WTC11 (cell line): ENCODE measurements around the gene SULF2. TPM values are rescaled to one million over a fixed set of nuclear protein-coding genes. Genes with fewer than 3 reads are reported as not detected.

Source experiments
- ATAC-seq: fragments of 200-7000 bp; cut with Tn5 transposase; 2 replicates; pipeline ENCODE4 v1.10.0; 2021; ENCODE audit warnings: mild to moderate bottlenecking, moderate library complexity
- CTCF ChIA-PET: fragments of 300-600 bp; sonication (Branson Sonifier 250); formaldehyde crosslinking; loops from one replicate; lab custom pipeline; 2021; ENCODE audit warnings: antibody characterized with exemption; lab: Charles Lee
- POLR2A ChIA-PET: fragments of 350-600 bp; sonication (Branson Sonifier 250); formaldehyde crosslinking; loops from one replicate; lab custom pipeline; 2021; ENCODE audit warnings: antibody characterized with exemption; lab: Charles Lee
- DNase-seq: peaks from one replicate; pipeline ENCODE4 v3.0.0; 2021; ENCODE audit warnings: low spot score
- H3K27ac Mint-ChIP-seq: 2 replicates; pipeline ENCODE4 v1.8.0; 2021; ENCODE audit warnings: mixed read lengths
- H3K27me3 Mint-ChIP-seq: 2 replicates; pipeline ENCODE4 v1.8.0; 2021; ENCODE audit warnings: low read depth, mild to moderate bottlenecking, moderate library complexity, mixed read lengths
- H3K36me3 Mint-ChIP-seq: 2 replicates; pipeline ENCODE4 v1.8.0; 2021; ENCODE audit warnings: mixed read lengths
- H3K4me1 Mint-ChIP-seq: 2 replicates; pipeline ENCODE4 v1.8.0; 2022; ENCODE audit warnings: mixed read lengths
- H3K4me3 Mint-ChIP-seq: 2 replicates; pipeline ENCODE4 v1.8.0; 2021; ENCODE audit warnings: mild to moderate bottlenecking, moderate library complexity, mixed read lengths
- H3K9me3 Mint-ChIP-seq: 2 replicates; pipeline ENCODE4 v1.8.0; 2021; ENCODE audit warnings: mixed read lengths
- ARID4B ChIP-seq: sonication (generic); formaldehyde crosslinking; IDR thresholded peaks from 2 replicates; pipeline ENCODE4 v1.8.0; 2023; ENCODE audit warnings: missing genetic modification reagents, mild to moderate bottlenecking, borderline replicate concordance
- ATF2 ChIP-seq: sonication (generic); formaldehyde crosslinking; IDR thresholded peaks from 2 replicates; pipeline ENCODE4 v1.8.1; 2022; ENCODE audit warnings: low read depth, missing genetic modification reagents, borderline replicate concordance
- ATF3 ChIP-seq: sonication (generic); formaldehyde crosslinking; conservative IDR thresholded peaks from 2 replicates; pipeline ENCODE4 v1.8.1; 2022; ENCODE audit warnings: mild to moderate bottlenecking, missing genetic modification reagents
- FOXK1 ChIP-seq: sonication (generic); formaldehyde crosslinking; IDR thresholded peaks from 2 replicates; pipeline ENCODE4 v1.8.0; 2022; ENCODE audit warnings: mild to moderate bottlenecking, moderate library complexity, missing genetic modification reagents
- FOXP1 ChIP-seq: sonication (generic); formaldehyde crosslinking; IDR thresholded peaks from 2 replicates; pipeline ENCODE4 v1.8.0; 2022; ENCODE audit warnings: missing genetic modification reagents, mild to moderate bottlenecking, moderate library complexity, borderline replicate concordance
- GTF2I ChIP-seq: fragments of 250-450 bp; sonication (Bioruptor Pico); conservative IDR thresholded peaks from 2 replicates; pipeline ENCODE4 v1.4.0; 2021; ENCODE audit warnings: mild to moderate bottlenecking
- HMGA2 ChIP-seq: fragments of 250-450 bp; sonication (Bioruptor Pico); IDR thresholded peaks from 2 replicates; pipeline ENCODE4 v1.4.0; 2021; ENCODE audit warnings: mild to moderate bottlenecking, moderate library complexity
- HMGXB4 ChIP-seq: sonication (generic); formaldehyde crosslinking; IDR thresholded peaks from 2 replicates; pipeline ENCODE4 v1.8.1; 2023; ENCODE audit warnings: mild to moderate bottlenecking, moderate library complexity, missing genetic modification reagents
- JAZF1 ChIP-seq: fragments of 250-450 bp; sonication (Bioruptor Pico); IDR thresholded peaks from 2 replicates; pipeline ENCODE4 v1.9.0; 2021; ENCODE audit warnings: moderate library complexity, mild to moderate bottlenecking, inconsistent platforms
- KAT7 ChIP-seq: sonication (generic); formaldehyde crosslinking; IDR thresholded peaks from 2 replicates; pipeline ENCODE4 v1.8.1; 2023; ENCODE audit warnings: missing genetic modification reagents, mild to moderate bottlenecking, borderline replicate concordance
- NR2C2 ChIP-seq: sonication (generic); formaldehyde crosslinking; IDR thresholded peaks from 2 replicates; pipeline ENCODE4 v1.8.0; 2022; ENCODE audit warnings: mild to moderate bottlenecking, missing genetic modification reagents
- SMAD3 ChIP-seq: sonication (generic); formaldehyde crosslinking; IDR thresholded peaks from 2 replicates; pipeline ENCODE4 v1.8.0; 2022; ENCODE audit warnings: missing genetic modification reagents, mild to moderate bottlenecking, borderline replicate concordance
- TP53 ChIP-seq: sonication (generic); formaldehyde crosslinking; IDR thresholded peaks from 2 replicates; pipeline ENCODE4 v1.8.1; 2023; ENCODE audit warnings: mild to moderate bottlenecking, missing genetic modification reagents
- USF1 ChIP-seq: sonication (generic); formaldehyde crosslinking; IDR thresholded peaks from 2 replicates; pipeline ENCODE4 v1.8.0; 2022; ENCODE audit warnings: mild to moderate bottlenecking, missing genetic modification reagents
- ZMAT4 ChIP-seq: fragments of 250-450 bp; sonication (Bioruptor Pico); IDR thresholded peaks from 2 replicates; pipeline ENCODE4 v1.9.0; 2021; ENCODE audit warnings: mild to moderate bottlenecking
- ZNF263 ChIP-seq: sonication (generic); formaldehyde crosslinking; IDR thresholded peaks from 2 replicates; pipeline ENCODE4 v1.8.1; 2022; ENCODE audit warnings: low read depth, mild to moderate bottlenecking, moderate library complexity, missing genetic modification reagents
- ZNF396 ChIP-seq: fragments of 250-450 bp; sonication (Bioruptor Pico); IDR thresholded peaks from 2 replicates; pipeline ENCODE4 v1.8.0; 2021; ENCODE audit warnings: mild to moderate bottlenecking, moderate library complexity, borderline replicate concordance
- ZNF671 ChIP-seq: fragments of 250-450 bp; sonication (Bioruptor Pico); IDR thresholded peaks from 2 replicates; pipeline ENCODE4 v1.8.0; 2021; ENCODE audit warnings: mild to moderate bottlenecking
- ZSCAN18 ChIP-seq: fragments of 250-450 bp; sonication (Bioruptor Pico); IDR thresholded peaks from 2 replicates; pipeline ENCODE4 v2.1.2; 2022; ENCODE audit warnings: mild to moderate bottlenecking, moderate library complexity
- total RNA-seq: library from RNA; stranded (reverse); gene quantifications from 3 replicates; pipeline ENCODE4 v1.2.3, GENCODE V29; 2021

SULF2 gene
- total RNA-seq, 1 experiment from 2014 or later: 36.0 TPM

- TF ChIP-seq HMGXB4 (CRISPR knock-in tag): no peak
- no peak for TF ChIP-seq KAT7 (CRISPR knock-in tag)
- no peak for TF ChIP-seq ATF3
- no peak for TF ChIP-seq HMGA2 (CRISPR knock-in tag)
- TF ChIP-seq ZNF263: no peak
Measured at GRCh38 chr20:47782920-47783552, 2.2 kb downstream of the SULF2 start (continued).

GRCh38 chr20:47782076-47782475 is 3.2 kb downstream of the SULF2 start:
- no peak for TF ChIP-seq ZNF671 (CRISPR knock-in tag)
- TF ChIP-seq ATF2: no peak
- no peak for TF ChIP-seq FOXK1 (CRISPR knock-in tag)
- TF ChIP-seq KAT7 (CRISPR knock-in tag): no peak
- no peak for TF ChIP-seq NR2C2
- no peak for TF ChIP-seq ZNF396 (CRISPR knock-in tag)
- TF ChIP-seq USF1 (CRISPR knock-in tag): no peak
- no peak for TF ChIP-seq FOXP1 (CRISPR knock-in tag)
- TF ChIP-seq HMGXB4 (CRISPR knock-in tag): no peak
- no peak for TF ChIP-seq ZSCAN18 (CRISPR knock-in tag)
- TF ChIP-seq TP53: no peak
- no peak for TF ChIP-seq JAZF1 (CRISPR knock-in tag)
- no peak for TF ChIP-seq SMAD3 (CRISPR knock-in tag)
- DNase-seq (no peak), ATAC-seq (no peak)
- Mint-ChIP-seq H3K27me3 (peaks cover 34% of the 10 kb centered on the region), H3K36me3 (no peaks in the 10 kb centered on the region), H3K9me3 (peaks cover 4% of the 10 kb centered on the region), H3K4me1 (peaks cover 36% of the 10 kb centered on the region), H3K27ac (no peak overlapping the region), H3K4me3 (no peak overlapping the region)
- ChIA-PET POLR2A (no interaction called here), CTCF (no interaction called here)

GRCh38 chr20:47781632-47782031 is 3.6 kb downstream of the SULF2 start:
- DNase-seq: no peak
- Mint-ChIP-seq H3K36me3 (no peaks in the 10 kb centered on the region), H3K27ac (no peak overlapping the region), H3K27me3 (peaks cover 30% of the 10 kb centered on the region), H3K9me3 (peaks cover 7% of the 10 kb centered on the region), H3K4me3 (no peak overlapping the region), H3K4me1 (peaks cover 31% of the 10 kb centered on the region)
- POLR2A ChIA-PET: no interaction called here
- CTCF ChIA-PET: no interaction called here
- no peak for ATAC-seq
- TF ChIP-seq ZMAT4 (CRISPR knock-in tag) (no peak), USF1 (CRISPR knock-in tag) (no peak), GTF2I (no peak), ARID4B (CRISPR knock-in tag) (no peak)
